Fibroblast of lung (primary cell): ENCODE measurements around the gene CRTC1. TPM values are rescaled to one million over a fixed set of nuclear protein-coding genes. Genes with fewer than 3 reads are reported as not detected.
A peak's percentile ranks its signal among the peaks of the same experiment; 100 is the strongest.

Experiments
- DNase-seq, 2 donors: peaks; one replicate each; pipeline versions ENCODE4 v3.0.0 to v3.0.0-alpha.2; 2010; ENCODE audit warnings: low read depth in 2 of 2
- H2AFZ ChIP-seq: 2 replicates; pipeline ENCODE4 v1.5.1; 2012; ENCODE audit warnings: low read length, control low read depth, inconsistent platforms
- H3K27ac ChIP-seq: 2 replicates; pipeline ENCODE4 v1.5.1; 2011; ENCODE audit warnings: low read length, control low read depth; ENCODE audit not compliant: insufficient read depth
- H3K27me3 ChIP-seq: 2 replicates; pipeline ENCODE4 v1.5.1; 2011; ENCODE audit warnings: mild to moderate bottlenecking, low read length; ENCODE audit not compliant: control insufficient read depth, insufficient read depth
- H3K36me3 ChIP-seq: 2 replicates; pipeline ENCODE4 v1.5.1; 2011; ENCODE audit warnings: low read length; ENCODE audit not compliant: control insufficient read depth, insufficient read depth
- H3K4me1 ChIP-seq: 2 replicates; pipeline ENCODE4 v1.5.1; 2011; ENCODE audit warnings: low read length; ENCODE audit not compliant: control insufficient read depth, insufficient read depth; ENCODE audit errors: extremely low read depth
- H3K4me2 ChIP-seq: 2 replicates; pipeline ENCODE4 v1.5.1; 2011; ENCODE audit warnings: low read length, control low read depth; ENCODE audit not compliant: insufficient read depth; ENCODE audit errors: extremely low read depth
- H3K4me3 ChIP-seq, 4 experiments: fragments of 200-600 bp in 1 of 4; sonication (generic) in 1 of 4; replicated peaks in 1 of 4; 2 replicates each; pipeline ENCODE4 v1.5.1; 2011 to 2016; ENCODE audit warnings: low read length in 4 of 4, low read depth in 3 of 4, mild to moderate bottlenecking in 3 of 4, control low read depth in 2 of 4, inconsistent platforms in 1 of 4, mixed read lengths in 1 of 4; ENCODE audit not compliant: insufficient read depth in 1 of 4; ENCODE audit errors: control extremely low read depth in 1 of 4
- H3K79me2 ChIP-seq: 2 replicates; pipeline ENCODE4 v1.5.1; 2012; ENCODE audit warnings: mild to moderate bottlenecking, low read length, inconsistent platforms; ENCODE audit not compliant: control insufficient read depth, insufficient read depth
- H3K9ac ChIP-seq: 2 replicates; pipeline ENCODE4 v1.5.1; 2011; ENCODE audit warnings: mild to moderate bottlenecking, low read length, control low read depth; ENCODE audit not compliant: insufficient read depth
- H3K9me3 ChIP-seq: 2 replicates; pipeline ENCODE4 v1.5.1; 2012; ENCODE audit warnings: low read depth, low read length; ENCODE audit not compliant: control insufficient read depth, insufficient read depth
- H4K20me1 ChIP-seq: 2 replicates; pipeline ENCODE4 v1.5.1; 2011; ENCODE audit warnings: low read length; ENCODE audit not compliant: control insufficient read depth, insufficient read depth; ENCODE audit errors: extremely low read depth
- CTCF ChIP-seq, 2 donors: IDR thresholded peaks in 1 of 2; conservative IDR thresholded peaks in 1 of 2; 1 replicate in 1 of 2; 2 replicates in 1 of 2; pipeline ENCODE4 v1.5.1; 2011 to 2012; ENCODE audit warnings: low read length in 2 of 2, control low read depth in 1 of 2, inconsistent platforms in 1 of 2, low read depth in 1 of 2, mild to moderate bottlenecking in 1 of 2
- EZH2 ChIP-seq: IDR thresholded peaks from 2 replicates; pipeline ENCODE4 v1.5.1; 2012; ENCODE audit warnings: low read length, control low read depth, mild to moderate bottlenecking; ENCODE audit errors: missing control alignments
- polyA plus RNA-seq, 2 donors: library from polyadenylated mRNA; depleted of rRNA in 1 of 2; stranded (reverse) in 1 of 2; unstranded in 1 of 2; fragments of >200 nt; gene quantifications; 2 replicates each; pipeline ENCODE4 v1.2.1, GENCODE V29; 2011 to 2012; ENCODE audit warnings: missing spikeins in 1 of 2
- total RNA-seq: library from RNA; depleted of rRNA; stranded (reverse); fragments of >200 nt; gene quantifications from 2 replicates; pipeline ENCODE4 v1.2.1, GENCODE V29; 2014

Gene CRTC1
- total and polyA plus RNA-seq, 2 donors (not counting 1 experiment from before 2014, with no cell fraction given): 1.2 to 2.0 TPM

DNA sequence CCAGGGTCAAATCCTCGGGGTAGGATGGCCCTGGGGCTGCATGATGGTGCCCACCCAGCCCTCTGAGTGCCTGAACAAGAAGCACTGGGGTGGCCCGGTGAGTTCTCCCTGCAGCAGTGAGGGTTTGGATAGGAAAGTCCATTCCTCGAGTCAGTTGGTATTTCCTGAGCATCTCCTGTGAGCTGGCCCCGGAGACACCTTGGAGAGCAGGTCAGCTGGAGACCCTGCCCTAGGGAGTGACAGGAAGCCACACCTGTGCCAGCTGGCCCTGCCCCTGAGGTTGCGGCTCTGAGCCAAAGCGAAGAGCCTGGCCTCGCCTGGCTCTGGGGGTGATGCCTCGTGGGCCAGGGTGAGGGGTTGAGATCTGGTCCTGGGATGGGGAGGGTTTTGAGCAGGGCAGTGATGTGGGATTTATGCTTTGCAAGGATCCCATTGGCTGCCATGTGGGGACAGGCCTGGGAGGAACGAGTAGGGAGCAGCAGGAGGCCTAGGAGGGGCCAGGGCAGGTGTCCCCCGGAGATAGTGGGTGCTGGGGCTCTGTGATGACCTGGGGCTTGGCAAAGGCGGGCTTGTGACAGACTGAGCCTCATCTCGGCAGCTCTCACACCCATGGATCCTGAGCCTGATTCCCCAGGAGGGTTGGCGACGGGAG, 16.0 kb downstream of the CRTC1 start:
- peaks cover 2% of the 10 kb centered on the region for H4K20me1 ChIP-seq

DNA sequence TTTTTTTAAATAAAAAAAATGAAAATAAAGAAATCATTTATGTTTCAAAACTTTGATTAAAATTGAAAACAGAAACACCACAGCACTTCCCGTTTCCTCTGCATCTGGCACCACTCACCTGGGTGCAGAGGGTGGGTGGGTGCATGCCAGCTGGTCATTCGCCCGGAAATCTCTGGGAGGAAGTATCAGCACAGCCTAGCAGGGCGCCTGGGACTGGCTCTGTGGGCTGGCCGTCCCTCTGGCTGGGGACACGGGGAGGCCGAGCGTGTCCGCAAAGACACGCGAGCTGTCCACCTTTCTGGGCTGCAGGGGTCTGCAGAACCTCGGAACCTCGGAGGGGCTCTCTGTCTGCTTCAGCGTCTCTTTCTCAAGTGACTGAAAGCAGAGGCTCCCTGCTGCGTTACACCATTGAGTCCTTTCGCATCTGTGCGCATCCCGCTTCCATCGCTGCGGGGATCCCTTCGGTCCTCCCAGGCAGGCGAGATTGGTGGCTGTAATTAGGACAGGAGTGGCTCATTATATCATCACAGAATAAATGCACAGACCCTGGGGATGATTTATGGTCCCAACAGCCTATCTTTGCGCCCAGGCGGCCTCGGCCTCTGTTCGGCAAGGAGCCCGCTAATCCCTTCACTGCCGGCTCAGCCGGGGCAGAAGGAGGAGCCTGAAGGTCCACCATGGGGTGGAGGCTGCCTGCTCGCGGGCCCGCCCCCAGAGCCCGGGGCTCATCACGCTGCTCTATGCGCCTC, 17.2 kb downstream of the CRTC1 start:
- peak overlapping the region; percentile 49 for H2AFZ ChIP-seq
- H3K4me1 ChIP-seq: peaks cover 5% of the 10 kb centered on the region
- TF ChIP-seq CTCF (conservative IDR thresholded peaks at IDR 0.05 in 1 of 2, IDR thresholded peaks at IDR 0.05 in 1 of 2; ENCODE audit: low read depth in 1 of 2, low read length in 2 of 2) (no peak), EZH2 (no peak)
- peaks cover 5% of the 10 kb centered on the region for H3K79me2 ChIP-seq
- H3K27me3 ChIP-seq: no peaks in the 10 kb centered on the region
- H3K27ac ChIP-seq: no peak overlapping the region
- no peak overlapping the region for H3K9ac ChIP-seq
- H3K4me2 ChIP-seq: peak overlapping the region; percentile 98
- H3K9me3 ChIP-seq: no peaks in the 10 kb centered on the region
- peak; percentile 44 to 58 for DNase-seq
- H3K4me3 ChIP-seq: peak overlapping the region; percentile 23 to 55 (median 40)
- peaks cover 2% of the 10 kb centered on the region for H4K20me1 ChIP-seq
- H3K36me3 ChIP-seq: no peaks in the 10 kb centered on the region

More for the DNA sequence above, 16.0 kb downstream of the CRTC1 start:
- TF ChIP-seq EZH2 (no peak), CTCF (conservative IDR thresholded peaks at IDR 0.05 in 1 of 2, IDR thresholded peaks at IDR 0.05 in 1 of 2; ENCODE audit: low read depth in 1 of 2, low read length in 2 of 2) (no peak)
- Histone ChIP-seq H3K27me3 (no peaks in the 10 kb centered on the region), H3K27ac (no peak overlapping the region), H3K4me1 (peaks cover 5% of the 10 kb centered on the region), H3K9ac (no peak overlapping the region), H2AFZ (no peak overlapping the region), H3K9me3 (no peaks in the 10 kb centered on the region), H3K79me2 (peaks cover 5% of the 10 kb centered on the region), H3K36me3 (no peaks in the 10 kb centered on the region), H3K4me2 (no peak overlapping the region), H3K4me3 (no peak overlapping the region)
- no peak for DNase-seq

- H3K4me2 ChIP-seq: peak overlapping the region; percentile 58
- TF ChIP-seq CTCF (conservative IDR thresholded peaks at IDR 0.05 in 1 of 2, IDR thresholded peaks at IDR 0.05 in 1 of 2; ENCODE audit: low read depth in 1 of 2, low read length in 2 of 2): no peak
- TF ChIP-seq EZH2: no peak
- no peaks in the 10 kb centered on the region for H3K36me3 ChIP-seq
- peak overlapping the region; percentile 23 to 55 (median 29) for H3K4me3 ChIP-seq
- H3K27me3 ChIP-seq: no peaks in the 10 kb centered on the region
- no peak overlapping the region for H2AFZ ChIP-seq
- H4K20me1 ChIP-seq: peaks cover 2% of the 10 kb centered on the region
- H3K79me2 ChIP-seq: peaks cover 5% of the 10 kb centered on the region
- H3K27ac ChIP-seq: no peak overlapping the region
- no peak for DNase-seq
- H3K9me3 ChIP-seq: no peaks in the 10 kb centered on the region
- H3K4me1 ChIP-seq: peaks cover 5% of the 10 kb centered on the region
- no peak overlapping the region for H3K9ac ChIP-seq
Observed at GRCh38 chr19:18701250-18701608, 17.7 kb downstream of the CRTC1 start.
